Upper lobe of left lung (tissue), 4 donors: ENCODE data around the gene EYA4.

Experiments
- EP300 ChIP-seq, 4 donors: sonication (generic); formaldehyde crosslinking; IDR thresholded peaks; one replicate each; pipeline ENCODE4 v1.5.1; 2017; ENCODE audit warnings: antibody characterized with exemption in 4 of 4, control low read depth in 2 of 4
- POLR2A ChIP-seq, 4 donors: fragments of 450-650 bp; IDR thresholded peaks; one replicate each; pipeline ENCODE4 v1.5.1; 2016 to 2017; ENCODE audit warnings: antibody characterized with exemption in 4 of 4, mild to moderate bottlenecking in 2 of 4
- POLR2AphosphoS5 ChIP-seq, 2 donors: sonication (generic); formaldehyde crosslinking; IDR thresholded peaks; one replicate each; pipeline ENCODE4 v1.5.1; 2017; ENCODE audit warnings: antibody characterized with exemption in 2 of 2
- TF ChIP-seq, protein P1 (sequence below), 6 experiments: fragments of 450-650 bp in 4 of 6; fragments of 200-600 bp in 2 of 6; sonication (generic) in 2 of 6; IDR thresholded peaks; one replicate each; pipeline ENCODE4 v1.5.1; 2016 to 2019; ENCODE audit warnings: antibody characterized with exemption in 6 of 6

DNA sequence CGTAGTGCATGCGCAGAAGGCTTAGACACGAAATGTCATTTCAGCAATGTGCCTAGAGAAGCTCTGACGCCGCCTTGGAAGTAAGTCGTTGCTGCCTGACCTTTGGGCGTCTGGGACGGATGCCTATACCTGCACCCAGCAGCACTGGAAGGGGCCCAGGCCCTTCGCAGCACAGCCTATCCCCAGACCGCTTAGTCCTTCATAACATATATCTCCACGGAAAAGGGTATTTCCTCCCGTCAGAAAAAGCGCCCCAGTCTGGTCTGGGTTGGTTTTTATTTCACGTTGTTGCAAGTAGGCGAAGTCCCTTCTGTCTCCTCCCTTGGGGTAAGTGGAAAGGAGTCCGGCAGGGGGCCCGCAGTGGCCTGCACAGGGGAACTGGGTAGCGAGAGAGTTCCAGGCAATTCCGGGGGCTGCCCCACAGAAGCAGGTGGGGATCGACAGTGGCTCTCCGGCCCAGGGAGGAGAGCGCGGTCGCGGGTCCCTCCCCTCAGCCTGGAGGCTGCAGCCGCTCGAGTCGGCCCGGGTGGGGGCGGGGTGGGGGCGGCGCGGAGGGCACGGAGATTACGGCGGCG lies 559 bp upstream of the EYA4 start:
- TF ChIP-seq, protein P1, sequence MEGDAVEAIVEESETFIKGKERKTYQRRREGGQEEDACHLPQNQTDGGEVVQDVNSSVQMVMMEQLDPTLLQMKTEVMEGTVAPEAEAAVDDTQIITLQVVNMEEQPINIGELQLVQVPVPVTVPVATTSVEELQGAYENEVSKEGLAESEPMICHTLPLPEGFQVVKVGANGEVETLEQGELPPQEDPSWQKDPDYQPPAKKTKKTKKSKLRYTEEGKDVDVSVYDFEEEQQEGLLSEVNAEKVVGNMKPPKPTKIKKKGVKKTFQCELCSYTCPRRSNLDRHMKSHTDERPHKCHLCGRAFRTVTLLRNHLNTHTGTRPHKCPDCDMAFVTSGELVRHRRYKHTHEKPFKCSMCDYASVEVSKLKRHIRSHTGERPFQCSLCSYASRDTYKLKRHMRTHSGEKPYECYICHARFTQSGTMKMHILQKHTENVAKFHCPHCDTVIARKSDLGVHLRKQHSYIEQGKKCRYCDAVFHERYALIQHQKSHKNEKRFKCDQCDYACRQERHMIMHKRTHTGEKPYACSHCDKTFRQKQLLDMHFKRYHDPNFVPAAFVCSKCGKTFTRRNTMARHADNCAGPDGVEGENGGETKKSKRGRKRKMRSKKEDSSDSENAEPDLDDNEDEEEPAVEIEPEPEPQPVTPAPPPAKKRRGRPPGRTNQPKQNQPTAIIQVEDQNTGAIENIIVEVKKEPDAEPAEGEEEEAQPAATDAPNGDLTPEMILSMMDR (IDR thresholded peaks at IDR 0.05), result no peak
- TF ChIP-seq POLR2AphosphoS5 (IDR thresholded peaks at IDR 0.05), result no peak
- no peak for TF ChIP-seq POLR2A (IDR thresholded peaks at IDR 0.05)
- TF ChIP-seq EP300 (IDR thresholded peaks at IDR 0.05), result no peak
